Activated naive CD4-positive, alpha-beta T cell (primary cell): ENCODE measurements around the gene HRH3.

Experiments used
- DNase-seq, 4 experiments: peaks; one replicate each; lab custom pipeline; 2025; lab: John Stamatoyannopoulos, UW

Gene HRH3

DNA sequence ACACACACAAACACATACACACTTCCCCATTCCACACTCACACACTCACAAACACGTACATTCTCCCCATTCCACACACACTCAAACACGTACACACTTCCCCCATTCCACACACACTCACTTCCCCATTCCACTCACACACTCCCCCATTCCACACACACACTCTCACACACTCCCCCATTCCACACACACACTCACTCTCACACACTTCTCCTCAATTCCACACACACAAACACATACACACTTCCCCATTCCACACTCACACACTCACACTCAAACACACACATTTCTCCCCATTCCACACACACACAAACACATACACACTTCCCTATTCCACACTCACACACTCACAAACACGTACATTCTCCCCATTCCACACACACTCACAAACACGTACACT is 9.6 kb upstream of the HRH3 start:
- no peak for DNase-seq

- no peak for DNase-seq
Measured at GRCh38 chr20:62228982-62229545, 9.0 kb upstream of the HRH3 start.

- no peak for DNase-seq
Measured at GRCh38 chr20:62227977-62228958, 8.2 kb upstream of the HRH3 start.

- DNase-seq, result no peak
Measured at GRCh38 chr20:62227591-62227976, 7.5 kb upstream of the HRH3 start.

DNA sequence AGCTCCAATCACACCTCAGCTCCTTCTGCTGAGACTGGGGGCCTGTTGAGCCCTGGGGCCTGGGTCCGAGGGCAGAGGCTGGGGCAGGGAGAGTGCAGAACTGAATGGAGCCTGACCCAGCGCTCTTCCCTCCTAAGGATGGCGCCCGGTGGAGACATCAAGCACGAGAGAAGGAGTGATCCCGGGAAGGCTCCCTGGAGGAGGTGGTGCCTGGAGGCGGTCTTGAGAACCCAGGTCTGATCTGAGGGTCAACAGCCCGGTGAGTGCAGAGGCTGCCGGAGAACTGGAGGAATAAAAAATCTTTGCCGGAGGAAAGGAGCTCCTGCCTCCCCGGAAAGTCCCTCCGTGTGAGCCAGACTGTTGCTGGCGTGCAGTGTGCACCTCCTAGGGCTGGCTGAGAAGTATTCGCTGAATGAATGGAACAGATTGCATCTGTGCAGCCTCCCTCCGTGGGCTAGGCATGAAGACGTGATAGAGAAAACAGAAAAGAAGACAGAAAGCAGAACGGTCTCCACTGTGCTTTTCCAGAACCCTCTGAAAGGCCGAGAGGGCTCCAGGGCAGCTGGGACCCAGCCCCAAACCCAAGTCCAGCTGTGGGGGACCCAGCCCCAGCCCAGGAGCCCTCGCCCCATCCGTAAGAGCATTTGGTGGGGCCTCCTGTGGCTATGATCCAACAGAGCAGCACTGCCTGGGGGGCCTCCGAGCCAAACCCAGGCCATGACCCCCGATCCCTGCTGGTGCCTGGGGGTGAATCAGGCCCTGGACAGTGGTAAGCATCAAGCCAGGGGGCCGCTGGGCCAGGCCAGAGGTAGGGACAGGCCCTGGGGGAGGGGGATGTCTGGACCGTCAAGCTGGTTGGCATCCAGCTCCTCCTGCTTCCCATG is 6.9 kb upstream of the HRH3 start:
- DNase-seq, result no peak

DNA sequence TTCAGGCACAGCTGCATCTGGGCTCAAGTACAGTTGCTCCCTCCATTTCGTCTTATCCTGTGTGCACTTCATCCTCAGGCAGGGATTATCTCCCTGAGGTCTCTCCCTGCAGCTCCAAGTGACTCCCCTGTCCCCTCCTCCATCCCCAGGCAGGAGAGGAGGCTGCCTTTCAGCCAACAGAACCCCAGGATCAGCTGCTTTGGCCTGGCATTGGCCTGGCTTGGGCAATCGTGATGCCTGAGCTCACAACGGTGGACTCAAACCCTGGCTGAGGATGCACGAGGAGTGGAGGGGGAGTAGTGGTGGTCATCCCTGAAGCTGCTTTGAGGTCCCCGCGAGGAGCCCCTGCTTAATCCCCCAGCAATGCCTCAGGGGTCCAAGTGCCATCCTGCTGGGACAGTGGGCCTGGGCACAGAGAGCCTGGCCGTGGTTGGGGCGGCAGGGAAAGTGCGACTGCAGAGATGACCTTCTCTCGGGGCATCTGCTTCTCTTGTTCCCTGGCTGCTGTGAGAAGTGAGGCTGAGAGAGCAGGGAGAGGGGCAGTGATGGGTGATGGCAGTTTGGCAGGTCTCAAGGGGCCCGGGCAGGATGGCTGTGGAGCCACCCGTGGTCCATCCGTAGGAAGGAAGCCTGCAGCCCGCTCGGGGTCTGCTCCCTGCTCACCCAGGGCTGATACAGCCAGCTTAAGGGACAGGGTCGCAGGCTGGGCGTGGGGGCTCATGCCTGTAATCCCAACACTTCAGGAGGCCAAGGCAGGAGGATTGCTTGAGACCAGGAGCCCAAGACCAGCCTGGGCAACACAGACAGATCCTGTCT is 6.0 kb upstream of the HRH3 start:
- no peak for DNase-seq

DNA sequence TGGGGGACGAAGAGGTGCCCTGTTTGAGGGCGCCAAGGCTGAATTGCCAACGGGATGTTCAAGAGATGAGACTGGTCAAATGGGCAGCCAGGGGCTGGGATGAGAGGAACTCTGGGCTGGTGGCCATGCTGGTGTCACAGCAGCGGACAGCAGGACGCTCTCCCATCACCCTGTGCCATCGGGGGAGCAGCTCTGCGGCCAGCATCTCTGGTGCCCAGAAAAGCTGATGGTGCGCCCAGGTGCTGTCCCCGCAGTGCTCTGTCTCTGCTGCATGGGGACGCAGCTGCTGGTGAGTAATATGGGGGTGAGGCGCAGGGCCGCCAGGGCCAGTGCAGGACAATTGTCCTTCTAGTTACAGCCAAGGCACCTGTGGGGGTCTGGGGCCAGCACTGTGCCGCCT is 4.9 kb upstream of the HRH3 start:
- DNase-seq, result no peak

DNA sequence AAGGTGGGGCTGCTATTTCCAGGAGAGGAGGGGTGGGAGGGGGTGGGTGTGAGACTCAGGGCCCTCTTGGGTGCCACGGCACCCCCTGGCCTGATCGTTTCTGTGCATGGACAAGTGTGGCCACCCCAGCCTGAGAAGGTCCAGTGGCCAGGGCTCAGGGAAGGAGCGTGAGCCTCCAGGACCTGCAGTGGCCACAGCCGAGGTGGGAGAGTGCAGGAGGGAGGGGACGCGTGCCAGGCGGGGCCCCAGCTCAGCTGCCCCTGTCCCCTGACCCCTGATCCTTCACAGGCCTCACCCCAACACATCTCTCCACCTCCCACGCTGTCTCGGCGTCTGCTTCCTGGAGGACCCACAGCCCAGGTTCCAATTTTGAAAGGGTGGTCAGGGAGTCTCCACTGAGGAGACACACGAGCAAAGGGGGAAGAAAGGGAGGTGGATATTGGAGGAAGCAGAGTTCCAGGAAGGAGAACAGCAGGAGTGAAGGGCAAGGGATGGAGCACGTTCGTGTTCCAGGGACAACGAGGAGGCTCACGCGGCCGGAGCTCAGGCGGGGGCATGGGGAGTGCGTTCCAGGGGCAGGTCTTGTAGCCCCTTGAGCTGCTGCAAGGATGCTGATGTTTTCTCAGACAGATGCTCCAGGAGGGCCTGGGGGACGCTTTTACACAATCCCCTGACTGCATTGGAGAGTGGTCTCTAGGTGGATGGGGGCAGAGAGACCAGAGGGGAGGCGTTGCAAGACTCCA is 4.2 kb upstream of the HRH3 start:
- DNase-seq, result no peak

- no peak for DNase-seq
Measured at GRCh38 chr20:62223571-62223970, 3.5 kb upstream of the HRH3 start.

GRCh38 chr20:62222972-62223371 is 2.9 kb upstream of the HRH3 start:
- no peak for DNase-seq

DNA sequence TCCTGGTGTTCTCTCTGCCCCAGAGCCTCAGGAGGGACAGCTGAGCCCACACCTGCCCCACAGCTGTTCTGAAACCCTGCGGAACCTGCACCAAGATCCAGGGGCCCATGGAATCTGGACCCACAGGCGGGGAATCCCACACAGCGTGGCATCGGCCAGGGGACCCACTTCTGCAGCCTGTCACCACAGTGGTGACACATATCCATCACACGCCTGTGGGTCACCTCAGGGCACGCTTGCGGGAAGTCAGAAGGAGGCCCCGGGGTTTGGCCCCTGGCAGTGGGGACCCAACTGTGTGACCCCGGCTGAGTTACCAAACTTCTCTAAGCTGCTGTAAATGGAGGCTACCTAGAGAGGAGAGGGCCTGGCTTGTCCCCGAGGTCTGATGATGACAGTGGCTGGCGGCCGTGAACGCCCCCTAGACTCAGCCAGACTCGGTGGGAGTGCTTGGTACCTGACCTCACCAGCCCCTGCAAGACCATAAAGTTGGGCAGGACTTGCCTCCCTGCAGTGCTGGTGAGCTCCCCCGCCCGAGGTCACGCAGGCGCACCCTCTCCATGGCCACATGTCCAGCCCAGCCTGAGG is 2.3 kb upstream of the HRH3 start:
- DNase-seq, result no peak

GRCh38 chr20:62220666-62221568 is 839 bp upstream of the HRH3 start:
- DNase-seq, result no peak

DNA sequence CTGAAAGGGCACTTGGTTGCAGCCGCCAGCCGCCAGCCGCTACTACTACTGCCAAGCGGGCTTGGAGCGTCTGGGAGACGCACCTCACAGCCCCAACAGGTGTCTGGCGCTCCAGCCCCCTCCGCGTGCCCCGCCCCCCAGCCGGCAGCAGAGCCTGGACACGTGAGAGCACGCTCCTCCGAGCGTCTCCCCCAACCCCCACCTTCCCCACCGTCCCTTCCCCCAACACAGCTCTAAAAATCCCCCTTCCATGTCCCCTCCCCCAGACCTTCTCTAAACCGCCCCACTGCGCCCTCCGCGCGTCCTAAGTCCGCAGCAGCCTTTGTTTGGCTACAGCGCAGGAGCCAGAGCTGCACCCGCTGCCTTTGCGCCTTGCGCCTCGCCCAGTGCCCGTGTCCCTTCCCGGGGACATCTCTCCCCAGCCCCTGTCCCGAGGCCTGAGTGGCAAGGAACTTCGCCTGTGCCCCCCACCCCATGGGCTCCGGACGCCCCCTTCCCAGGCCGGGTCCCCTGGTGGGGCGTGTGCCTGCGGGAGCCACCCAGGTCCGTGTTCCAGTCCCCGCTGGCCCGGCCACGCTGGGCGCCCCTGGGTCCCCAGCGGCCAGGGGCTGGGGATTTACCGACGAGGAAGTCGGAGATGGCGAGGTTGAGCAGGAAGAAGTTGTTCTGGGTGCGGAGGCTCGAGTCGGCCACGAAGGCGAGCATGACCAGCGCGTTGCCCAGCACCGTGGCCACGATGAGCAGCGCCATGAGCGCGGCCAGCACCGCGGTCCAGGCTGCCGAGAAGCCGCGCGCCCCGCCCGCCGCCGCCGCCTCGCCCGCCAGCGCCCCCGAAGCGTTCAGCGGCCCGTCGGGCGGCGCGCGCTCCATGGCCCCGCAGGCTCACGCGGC is 732 bp downstream of the HRH3 start:
- DNase-seq, result no peak

DNA sequence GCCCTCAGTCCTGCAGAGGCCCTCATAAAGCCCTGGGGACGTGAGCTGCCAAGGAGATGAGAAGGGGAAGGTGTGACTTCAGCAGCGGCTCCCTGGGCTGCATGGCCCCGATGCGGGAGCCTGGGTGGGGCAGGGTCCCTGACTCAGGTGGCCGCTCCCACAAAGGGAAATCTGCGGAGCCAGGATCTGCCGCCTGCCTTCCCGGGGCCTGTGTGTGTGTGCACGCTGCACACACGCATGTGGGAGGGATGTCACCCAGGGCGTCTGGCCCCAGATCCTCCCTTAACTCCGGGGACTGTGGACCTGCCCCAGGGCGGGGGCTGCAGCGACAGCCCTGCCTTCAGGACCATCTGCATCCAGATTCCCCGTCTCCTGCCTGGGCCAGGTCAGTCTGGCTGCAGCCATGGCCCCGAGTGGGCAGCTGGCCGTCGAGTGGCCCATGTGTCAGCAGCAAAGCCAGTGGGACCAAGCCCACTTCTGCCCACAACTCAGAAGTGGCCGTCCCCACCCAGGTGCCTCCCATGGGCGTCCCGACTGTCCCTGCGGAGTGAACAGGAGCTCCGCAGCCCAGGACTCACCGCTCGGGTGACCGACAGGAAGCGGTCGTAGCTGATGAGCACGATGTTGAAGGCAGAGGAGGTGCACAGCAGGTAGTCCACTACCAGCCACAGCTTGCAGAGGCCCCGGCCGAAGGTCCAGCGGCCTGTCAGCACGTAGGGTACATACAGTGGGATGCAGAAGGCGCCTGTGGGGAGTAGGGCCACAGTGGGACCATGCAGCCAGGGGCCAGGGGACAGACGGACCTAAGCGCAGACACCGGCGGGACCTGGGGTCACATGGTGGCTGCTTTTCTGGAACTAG is 1.9 kb downstream of the HRH3 start:
- no peak for DNase-seq

GRCh38 chr20:62216636-62217566 is 3.2 kb downstream of the HRH3 start:
- no peak for DNase-seq

DNA sequence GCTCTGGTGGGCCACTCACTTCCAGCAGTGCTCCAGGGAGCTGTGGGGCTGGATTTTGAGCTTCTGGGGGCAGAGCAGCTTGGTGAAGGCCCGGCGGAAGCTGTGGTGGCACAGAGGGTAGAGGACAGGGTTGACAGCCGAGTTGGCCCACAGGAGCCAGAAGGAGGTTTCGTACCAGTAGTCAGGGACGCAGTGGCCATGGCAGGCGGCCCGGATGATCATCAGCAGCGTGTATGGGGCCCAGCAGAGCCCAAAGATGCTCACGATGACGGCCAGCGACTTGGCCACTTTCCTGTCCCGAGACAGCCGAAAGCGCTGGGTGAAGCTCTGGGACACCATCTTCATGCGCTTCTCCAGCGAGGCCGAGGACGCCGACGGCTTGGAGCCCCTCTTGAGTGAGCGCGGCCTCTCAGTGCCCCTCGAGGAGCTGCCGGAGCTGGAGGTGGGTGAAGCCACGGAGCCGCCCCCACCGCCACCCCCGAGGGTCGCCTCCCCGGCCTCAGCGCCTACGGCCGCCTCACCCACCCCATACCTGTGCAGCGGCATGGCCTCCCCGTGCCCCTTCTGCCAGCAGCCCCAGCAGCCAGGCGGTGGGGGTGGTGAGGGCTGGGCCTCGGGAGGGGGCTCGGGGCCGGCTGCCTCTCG is 4.0 kb downstream of the HRH3 start:
- no peak for DNase-seq
